ENCODE results near the gene UBE2E2.

Gene UBE2E2

GRCh38 chr3:23377928-23378672 lies 175.0 kb downstream of the UBE2E2 start:
- TF ChIP-seq GATA3 (IDR thresholded peaks at IDR 0.05; ENCODE audit: low read depth, low read length) (no peak), GATA2 (IDR thresholded peaks at IDR 0.05; ENCODE audit: low read depth, low read length) (no peak)

GRCh38 chr3:23383875-23384274 lies 180.7 kb downstream of the UBE2E2 start:
- TF ChIP-seq GATA3 (IDR thresholded peaks at IDR 0.05; ENCODE audit: low read depth, low read length) (no peak), GATA2 (IDR thresholded peaks at IDR 0.05; ENCODE audit: low read depth, low read length) (no peak)

- TF ChIP-seq GATA3 (IDR thresholded peaks at IDR 0.05; ENCODE audit: low read depth, low read length) (no peak), GATA2 (IDR thresholded peaks at IDR 0.05; ENCODE audit: low read depth, low read length) (no peak)
Measured at GRCh38 chr3:23385327-23385726, 182.2 kb downstream of the UBE2E2 start.

GRCh38 chr3:23387286-23387918 lies 184.3 kb downstream of the UBE2E2 start:
- no peak for TF ChIP-seq GATA2 (IDR thresholded peaks at IDR 0.05; ENCODE audit: low read depth, low read length)
- no peak for TF ChIP-seq GATA3 (IDR thresholded peaks at IDR 0.05; ENCODE audit: low read depth, low read length)

- TF ChIP-seq GATA2 (IDR thresholded peaks at IDR 0.05; ENCODE audit: low read depth, low read length) (no peak), GATA3 (IDR thresholded peaks at IDR 0.05; ENCODE audit: low read depth, low read length) (no peak)
Measured at GRCh38 chr3:23389089-23389488, 186.0 kb downstream of the UBE2E2 start.

- TF ChIP-seq GATA2 (IDR thresholded peaks at IDR 0.05; ENCODE audit: low read depth, low read length): no peak
- no peak for TF ChIP-seq GATA3 (IDR thresholded peaks at IDR 0.05; ENCODE audit: low read depth, low read length)
Measured at GRCh38 chr3:23389686-23390085, 186.6 kb downstream of the UBE2E2 start.

- TF ChIP-seq GATA3 (IDR thresholded peaks at IDR 0.05; ENCODE audit: low read depth, low read length) (no peak), GATA2 (IDR thresholded peaks at IDR 0.05; ENCODE audit: low read depth, low read length) (no peak)
Measured at GRCh38 chr3:23390446-23390845, 187.3 kb downstream of the UBE2E2 start.

GRCh38 chr3:23390989-23391553 lies 187.9 kb downstream of the UBE2E2 start:
- TF ChIP-seq GATA3 (IDR thresholded peaks at IDR 0.05; ENCODE audit: low read depth, low read length): no peak
- TF ChIP-seq GATA2 (IDR thresholded peaks at IDR 0.05; ENCODE audit: low read depth, low read length): no peak

- TF ChIP-seq GATA2 (IDR thresholded peaks at IDR 0.05; ENCODE audit: low read depth, low read length) (no peak), GATA3 (IDR thresholded peaks at IDR 0.05; ENCODE audit: low read depth, low read length) (no peak)
Measured at GRCh38 chr3:23395115-23395514, 192.0 kb downstream of the UBE2E2 start.

- TF ChIP-seq GATA3 (IDR thresholded peaks at IDR 0.05; ENCODE audit: low read depth, low read length) (no peak), GATA2 (IDR thresholded peaks at IDR 0.05; ENCODE audit: low read depth, low read length) (no peak)
Measured at GRCh38 chr3:23396746-23397145, 193.6 kb downstream of the UBE2E2 start.

- TF ChIP-seq GATA2 (IDR thresholded peaks at IDR 0.05; ENCODE audit: low read depth, low read length): no peak
- TF ChIP-seq GATA3 (IDR thresholded peaks at IDR 0.05; ENCODE audit: low read depth, low read length): no peak
Measured at GRCh38 chr3:23399221-23399620, 196.1 kb downstream of the UBE2E2 start.

GRCh38 chr3:23402728-23403492 lies 199.8 kb downstream of the UBE2E2 start:
- TF ChIP-seq GATA2 (IDR thresholded peaks at IDR 0.05; ENCODE audit: low read depth, low read length) (no peak), GATA3 (IDR thresholded peaks at IDR 0.05; ENCODE audit: low read depth, low read length) (no peak)

GRCh38 chr3:23404246-23404645 lies 201.1 kb downstream of the UBE2E2 start:
- TF ChIP-seq GATA3 (IDR thresholded peaks at IDR 0.05; ENCODE audit: low read depth, low read length) (no peak), GATA2 (IDR thresholded peaks at IDR 0.05; ENCODE audit: low read depth, low read length) (no peak)

- TF ChIP-seq GATA3 (IDR thresholded peaks at IDR 0.05; ENCODE audit: low read depth, low read length) (no peak), GATA2 (IDR thresholded peaks at IDR 0.05; ENCODE audit: low read depth, low read length) (no peak)
Measured at GRCh38 chr3:23405081-23405480, 202.0 kb downstream of the UBE2E2 start.

Data from SH-SY5Y (cell line).